NCI-H2196 treated with DMSO at 0.1 percent for 48 hours (cell line): ENCODE data around the gene MSI2.

Experiments
- DNase-seq: peaks from one replicate; lab custom pipeline; 2025; ENCODE audit not compliant: unreplicated experiment; lab: John Stamatoyannopoulos, UW

MSI2 gene

DNA sequence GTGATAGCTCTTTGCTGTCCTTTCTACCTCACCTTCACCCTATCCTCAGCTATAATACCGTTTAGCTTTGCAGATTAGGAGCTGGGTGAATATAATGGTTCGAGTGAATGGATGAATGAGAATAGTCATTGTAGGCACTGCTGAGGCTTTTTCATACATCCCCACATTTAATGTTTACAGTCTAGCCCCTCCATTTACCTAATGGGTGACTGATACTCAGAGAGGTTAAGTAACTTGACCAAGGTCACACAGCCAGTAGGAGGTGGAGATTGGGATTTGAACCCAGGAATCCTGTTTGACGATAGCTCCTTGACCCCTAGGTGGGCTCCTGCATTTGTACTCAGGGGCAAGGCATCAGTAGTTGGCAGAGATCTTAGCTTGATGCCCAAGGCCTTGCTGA is 293.1 kb downstream of the MSI2 start:
- DNase-seq = no peak

DNA sequence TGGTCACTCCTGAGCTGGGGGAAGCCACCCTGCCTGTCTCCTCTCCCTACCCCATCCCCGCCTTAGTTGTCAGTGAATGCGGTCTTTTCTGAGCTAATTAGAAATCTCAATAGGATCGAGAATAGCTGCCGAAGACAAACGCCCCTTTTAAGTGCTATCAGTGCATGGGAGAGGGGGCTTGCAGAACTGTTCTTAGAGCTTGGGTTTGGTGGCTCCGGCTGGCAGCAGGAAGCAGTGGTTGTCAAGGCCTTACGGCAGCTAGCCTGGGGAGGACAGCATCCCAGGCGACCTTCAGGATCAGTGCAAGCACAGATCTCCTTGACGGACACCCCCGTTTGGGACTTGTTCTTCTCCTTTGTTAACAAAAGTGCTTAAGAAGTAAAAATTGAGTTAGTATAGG is 293.7 kb downstream of the MSI2 start:
- no peak for DNase-seq

DNA sequence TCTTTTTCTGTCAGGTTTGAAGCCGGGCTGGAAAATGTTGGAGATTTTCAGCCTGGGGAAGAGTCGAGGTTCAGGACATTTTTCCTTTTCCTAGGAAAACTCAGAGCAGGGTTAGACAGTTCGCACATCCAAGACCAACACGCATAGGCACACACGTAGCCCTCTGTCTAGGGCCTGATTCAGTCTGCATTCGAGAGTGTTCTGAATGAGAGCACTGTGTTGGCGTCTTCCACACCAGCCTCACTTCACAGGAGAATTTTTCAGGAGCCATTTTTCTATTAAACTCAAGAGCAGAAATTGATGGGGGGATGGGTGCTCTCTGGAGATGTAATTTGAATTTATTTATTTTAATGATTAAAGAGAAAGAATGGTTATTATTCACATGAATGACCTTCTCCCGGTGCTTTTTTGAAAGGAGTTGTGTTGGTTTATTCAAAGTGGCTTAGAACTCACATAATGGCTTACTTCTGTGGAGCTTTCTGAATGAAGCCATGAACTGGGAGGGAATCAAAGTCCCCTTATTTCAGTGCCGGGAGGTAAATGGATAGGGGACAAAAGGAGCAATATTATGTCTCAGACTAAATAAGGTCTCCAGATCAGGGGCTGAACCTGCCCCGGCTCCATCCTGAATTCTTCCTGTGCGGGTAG is 294.5 kb downstream of the MSI2 start:
- no peak for DNase-seq

DNA sequence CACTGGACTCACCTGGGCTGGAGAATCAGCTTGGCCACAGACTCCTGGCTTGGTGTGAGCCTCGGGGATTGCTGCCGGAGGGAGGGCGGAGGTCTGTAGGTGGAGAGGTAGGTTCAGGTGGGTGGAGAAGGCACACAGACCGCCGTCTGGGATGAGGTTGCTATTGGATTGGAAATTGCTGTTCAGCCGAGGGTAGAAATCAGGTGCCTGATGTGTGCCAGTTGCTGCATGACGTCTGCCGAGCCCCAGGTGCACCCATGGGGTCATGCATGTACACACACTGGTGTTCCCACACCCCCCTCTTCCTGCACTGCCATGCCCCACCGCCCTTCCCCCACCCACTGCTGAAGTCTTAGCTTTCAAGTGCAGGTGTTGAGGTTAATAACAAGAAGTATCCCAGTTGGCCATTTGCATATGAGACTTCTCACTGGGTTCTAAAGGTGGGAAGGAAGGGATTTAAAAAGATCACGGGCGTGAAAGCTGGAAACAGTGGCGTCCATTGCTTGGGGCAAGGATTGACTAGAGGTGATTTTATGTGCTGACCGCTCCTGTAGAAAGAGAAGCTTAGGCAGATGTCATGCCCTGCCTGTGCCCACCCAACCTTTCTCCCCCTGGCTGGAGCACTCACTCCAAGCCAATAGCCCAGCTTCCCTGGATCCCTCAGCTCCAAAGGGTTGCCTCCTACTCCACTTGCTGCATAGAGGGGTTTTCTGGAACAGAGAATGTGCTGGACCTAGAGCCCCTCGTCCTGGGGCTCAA is 295.2 kb downstream of the MSI2 start:
- DNase-seq = no peak

DNA sequence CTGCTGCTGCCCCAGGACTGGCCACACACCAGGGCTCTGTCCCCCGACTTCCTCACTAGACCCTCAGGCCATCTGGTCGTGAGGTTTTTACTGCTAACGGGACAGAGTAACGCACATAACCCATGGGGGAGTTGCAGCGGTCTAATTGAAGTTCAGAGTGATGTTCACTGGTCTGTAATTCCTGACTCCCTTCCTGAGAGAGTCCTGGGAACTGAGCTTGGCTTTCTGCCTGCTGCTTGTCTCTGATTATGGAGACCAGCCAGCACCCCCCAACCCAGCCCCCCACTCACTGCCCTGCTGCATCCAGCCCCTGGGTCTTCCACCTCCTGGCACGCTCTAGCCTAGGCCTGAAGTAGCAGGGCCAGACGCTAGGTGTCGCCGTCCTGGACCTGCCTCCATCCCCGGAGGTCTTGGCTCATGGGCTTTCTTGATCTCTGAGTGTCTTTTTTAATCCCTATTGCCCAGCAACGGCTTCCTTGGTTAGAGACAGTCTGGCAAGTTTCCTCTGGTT is 295.8 kb downstream of the MSI2 start:
- DNase-seq = no peak

DNA sequence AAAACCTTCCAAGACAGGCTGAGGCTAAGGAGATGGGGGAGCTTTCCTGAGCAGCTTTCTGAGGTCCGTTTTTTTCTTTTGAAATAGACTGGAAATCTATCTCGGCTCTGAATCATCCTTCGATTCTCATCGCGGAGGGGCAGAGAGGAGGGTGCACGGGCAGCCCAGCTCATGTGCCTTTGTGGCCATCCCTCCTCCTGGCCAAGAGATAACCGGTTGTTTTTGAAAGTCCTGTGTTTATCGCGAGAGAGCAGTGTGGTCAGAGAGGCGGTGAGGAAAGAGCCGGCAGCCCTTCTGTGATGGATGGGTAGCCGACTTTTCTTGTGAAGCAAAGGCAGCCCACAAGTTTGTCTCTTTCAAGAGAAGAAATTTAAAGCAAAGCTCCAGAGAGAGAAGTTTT is 297.2 kb downstream of the MSI2 start:
- no peak for DNase-seq

DNA sequence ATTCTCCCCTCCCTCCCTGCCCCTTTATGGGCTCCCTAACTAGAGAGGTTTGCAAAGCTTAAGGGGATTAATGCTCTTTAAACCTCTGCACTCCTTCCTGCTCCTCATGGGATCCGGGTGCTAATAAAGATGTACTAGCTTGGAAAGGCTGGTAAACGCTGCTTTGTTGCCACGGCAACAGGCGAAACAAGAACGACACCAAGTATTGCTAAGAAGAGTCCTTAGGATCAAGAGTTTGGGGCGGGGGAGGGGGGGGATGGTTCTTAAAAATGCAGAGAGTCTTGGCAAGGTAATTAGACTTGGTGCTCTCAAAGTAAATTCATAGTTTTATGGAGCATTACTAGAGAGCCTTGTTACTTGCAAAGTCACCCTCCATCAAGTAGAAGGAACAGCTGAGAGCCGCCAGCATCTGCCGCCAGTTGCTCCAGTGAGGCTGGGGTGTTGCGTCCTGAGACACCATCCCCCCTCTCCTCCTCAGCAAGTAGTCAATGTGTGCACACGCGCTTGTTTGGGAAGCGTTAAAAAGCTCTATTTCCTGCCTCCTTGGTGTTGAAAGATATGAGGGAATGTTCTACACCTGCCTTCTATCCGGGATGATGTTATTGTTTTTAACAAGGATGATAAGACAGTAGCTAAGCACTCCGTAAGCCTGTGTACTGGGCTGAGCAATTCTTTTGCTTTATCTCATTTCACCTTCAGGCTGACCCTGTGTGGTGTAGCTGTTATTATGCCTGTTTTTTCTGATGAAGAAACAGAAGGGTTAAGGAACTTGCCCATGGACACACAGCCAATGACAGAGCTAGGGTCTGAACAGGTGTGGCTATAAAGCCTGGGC is 297.9 kb downstream of the MSI2 start:
- DNase-seq = no peak

DNA sequence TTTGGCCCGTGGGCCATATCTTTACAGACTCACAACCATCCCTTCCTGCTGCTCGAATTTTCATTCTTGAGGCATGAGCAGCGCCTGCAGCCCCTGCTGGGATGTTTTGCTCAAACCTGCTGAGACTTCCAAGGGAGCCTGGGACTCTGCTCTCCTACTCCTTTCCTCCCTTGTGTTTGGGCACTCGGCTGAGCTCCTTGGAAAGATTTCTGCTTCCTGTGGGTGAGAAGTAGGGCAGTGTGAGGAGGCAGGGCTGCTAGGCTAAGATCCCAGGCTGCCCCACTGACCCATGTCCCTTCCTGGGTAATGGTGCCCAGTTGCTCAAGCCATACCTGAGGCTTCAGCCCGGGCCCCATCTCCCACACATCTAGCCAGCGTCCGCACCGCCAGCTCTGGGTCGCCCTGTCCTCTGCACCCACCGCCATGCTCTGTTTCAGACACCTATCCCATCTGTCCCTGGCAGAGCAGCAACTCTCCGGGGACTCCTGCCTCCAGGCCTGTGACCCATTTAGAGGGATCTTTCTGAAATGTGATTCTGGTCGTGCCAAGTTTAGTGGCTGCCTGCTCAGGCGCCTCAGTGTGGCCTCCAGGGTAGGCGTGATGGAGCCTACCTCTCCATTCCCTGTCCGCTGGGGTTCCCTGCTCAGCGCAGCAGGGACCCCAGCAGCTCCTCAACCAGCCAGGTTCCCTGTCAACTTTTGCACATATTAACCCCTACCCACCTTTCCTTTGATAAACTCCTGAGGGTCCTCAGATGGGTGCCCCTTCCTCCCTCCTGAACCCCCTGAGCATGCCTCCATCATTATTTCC is 298.7 kb downstream of the MSI2 start:
- DNase-seq = no peak

DNA sequence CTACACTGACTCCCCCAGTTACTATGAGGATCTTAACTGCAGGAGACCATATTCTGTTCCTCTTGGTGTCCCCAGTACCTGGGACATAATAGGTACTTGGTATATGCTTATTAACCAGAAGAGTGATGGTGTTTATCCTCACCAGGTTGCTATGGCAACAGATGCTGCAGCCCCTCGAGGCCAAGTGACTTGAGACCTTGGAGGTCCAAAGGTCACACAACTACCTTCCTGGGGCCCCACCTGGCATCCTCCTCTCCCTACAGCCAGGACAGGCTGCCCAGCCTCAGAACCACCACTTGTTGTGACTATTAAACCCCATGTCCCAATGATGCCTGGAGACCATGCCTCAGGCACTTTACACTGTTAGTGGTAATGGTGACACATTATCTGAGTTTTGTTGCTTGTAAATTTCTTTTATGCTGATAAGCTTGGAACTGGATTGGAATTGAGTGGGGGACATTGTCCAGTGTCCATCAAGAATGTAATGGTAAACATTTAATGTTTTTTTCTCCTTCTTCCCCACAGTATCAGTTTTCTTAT is 299.4 kb downstream of the MSI2 start:
- DNase-seq = no peak

DNA sequence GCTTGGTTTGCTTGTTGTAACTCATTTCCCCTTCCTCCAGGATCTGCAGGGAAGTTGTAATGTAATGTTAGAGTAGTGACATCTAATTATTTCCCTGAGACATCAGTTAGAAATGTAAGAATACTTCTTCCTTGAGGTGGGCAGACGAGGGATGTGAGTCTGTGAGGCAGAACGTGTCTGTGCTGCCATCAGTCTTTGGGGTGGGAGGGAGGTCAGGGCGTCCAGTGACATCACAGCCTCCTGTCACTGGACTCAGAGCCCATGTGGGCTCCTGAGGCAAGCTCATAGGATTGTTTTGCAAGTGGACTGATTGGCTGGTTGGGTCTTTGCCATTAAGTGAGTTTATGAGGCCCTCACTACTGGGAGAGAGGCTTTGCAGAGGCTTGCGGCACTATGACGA is 300.0 kb downstream of the MSI2 start:
- no peak for DNase-seq

DNA sequence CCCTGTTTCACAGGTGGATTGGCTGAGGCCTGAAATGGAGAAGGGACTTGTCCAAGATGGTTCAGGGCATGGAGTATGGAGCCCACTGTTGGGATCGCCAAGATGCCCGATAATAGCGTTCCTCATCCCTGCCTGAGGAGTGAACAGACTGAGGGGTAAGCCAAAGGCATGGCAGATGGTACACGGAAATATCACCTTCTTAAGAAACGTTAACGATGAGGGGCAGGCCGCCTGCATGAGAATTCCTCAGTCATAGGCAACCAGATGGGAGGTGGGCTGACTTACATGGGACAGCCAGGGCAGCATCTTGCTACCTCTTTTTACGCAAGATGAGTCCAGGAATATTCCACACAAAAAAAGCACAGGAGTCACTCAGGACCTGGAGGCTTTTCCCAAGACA is 300.7 kb downstream of the MSI2 start:
- DNase-seq = no peak

DNA sequence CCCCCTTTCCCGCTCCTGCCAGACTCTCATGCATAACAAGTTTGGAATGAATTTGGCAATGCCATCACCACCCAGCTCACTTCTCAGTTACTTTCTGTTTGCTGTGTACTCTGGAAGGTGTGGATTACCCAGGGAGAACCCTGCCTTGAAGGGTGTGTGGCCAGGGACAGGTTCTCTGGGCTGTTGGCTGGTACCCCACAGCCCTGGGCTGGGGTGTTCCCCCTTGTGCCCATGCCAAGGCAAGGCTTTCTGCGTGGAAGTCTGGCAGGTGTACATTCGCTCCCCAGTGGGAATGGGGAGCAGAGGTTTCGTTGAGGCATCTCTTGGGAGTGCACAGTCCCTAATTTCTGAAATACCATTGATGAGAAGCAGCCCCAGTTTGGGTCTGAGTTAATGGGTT is 301.1 kb downstream of the MSI2 start:
- no peak for DNase-seq

DNA sequence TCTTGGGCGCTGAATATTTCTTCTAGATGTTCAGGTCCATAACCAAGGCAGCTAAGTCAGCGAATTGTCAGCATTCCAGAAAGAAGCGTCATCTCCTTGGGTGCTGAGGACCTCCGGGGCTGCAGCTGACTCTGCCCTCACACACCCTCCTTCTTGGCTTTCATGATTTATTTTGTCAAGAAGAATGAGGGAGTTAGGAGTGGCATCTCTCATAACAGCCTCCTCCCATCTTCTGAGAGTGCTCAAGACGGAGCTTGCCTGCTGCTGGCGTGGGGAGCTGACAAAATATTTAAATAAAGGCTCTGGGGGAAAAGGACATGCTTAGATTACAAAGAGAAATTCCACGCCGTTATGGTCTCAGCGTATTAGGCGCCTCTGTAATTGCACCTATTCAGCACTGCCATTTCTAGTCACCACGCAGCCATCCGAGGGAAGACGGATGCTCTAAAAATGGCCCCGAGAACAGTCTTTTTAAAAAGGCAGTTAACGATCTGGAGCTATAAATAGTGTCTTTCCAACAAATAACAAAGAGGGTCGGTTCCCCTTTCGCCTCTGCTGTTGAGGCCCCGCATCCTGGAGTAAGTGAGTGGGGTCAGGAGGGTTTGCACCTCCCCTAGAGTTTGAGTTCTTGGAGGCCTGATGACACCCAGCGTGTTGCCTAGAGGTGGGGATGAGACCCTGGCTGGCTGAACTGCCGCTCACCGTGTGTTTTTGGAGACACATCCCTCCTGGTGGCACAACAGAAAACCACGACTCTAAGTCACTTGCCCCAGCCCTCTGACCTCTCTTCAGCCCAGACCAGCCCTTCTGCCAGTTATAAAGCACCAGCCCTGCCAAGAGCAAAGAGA is 301.7 kb downstream of the MSI2 start:
- DNase-seq = no peak

DNA sequence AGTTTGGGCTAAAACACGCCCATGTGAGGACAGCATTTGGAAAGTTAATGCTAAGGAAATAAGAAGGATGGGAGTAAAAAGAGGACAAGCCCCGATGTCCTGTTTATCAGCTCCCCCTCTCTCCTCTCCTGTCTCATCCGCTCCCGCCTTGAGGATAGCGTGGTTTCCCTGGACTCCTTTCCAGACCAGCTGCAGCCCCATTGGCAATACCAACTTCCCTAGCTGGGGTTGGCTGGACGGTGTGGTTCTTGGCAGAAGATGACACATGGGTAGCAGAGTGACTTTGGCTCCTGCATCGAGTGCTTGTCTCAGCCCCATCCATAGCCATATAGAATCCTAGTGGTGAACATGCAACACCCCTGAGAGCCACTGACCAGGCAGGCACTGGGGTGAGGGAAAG is 302.9 kb downstream of the MSI2 start:
- DNase-seq = no peak

DNA sequence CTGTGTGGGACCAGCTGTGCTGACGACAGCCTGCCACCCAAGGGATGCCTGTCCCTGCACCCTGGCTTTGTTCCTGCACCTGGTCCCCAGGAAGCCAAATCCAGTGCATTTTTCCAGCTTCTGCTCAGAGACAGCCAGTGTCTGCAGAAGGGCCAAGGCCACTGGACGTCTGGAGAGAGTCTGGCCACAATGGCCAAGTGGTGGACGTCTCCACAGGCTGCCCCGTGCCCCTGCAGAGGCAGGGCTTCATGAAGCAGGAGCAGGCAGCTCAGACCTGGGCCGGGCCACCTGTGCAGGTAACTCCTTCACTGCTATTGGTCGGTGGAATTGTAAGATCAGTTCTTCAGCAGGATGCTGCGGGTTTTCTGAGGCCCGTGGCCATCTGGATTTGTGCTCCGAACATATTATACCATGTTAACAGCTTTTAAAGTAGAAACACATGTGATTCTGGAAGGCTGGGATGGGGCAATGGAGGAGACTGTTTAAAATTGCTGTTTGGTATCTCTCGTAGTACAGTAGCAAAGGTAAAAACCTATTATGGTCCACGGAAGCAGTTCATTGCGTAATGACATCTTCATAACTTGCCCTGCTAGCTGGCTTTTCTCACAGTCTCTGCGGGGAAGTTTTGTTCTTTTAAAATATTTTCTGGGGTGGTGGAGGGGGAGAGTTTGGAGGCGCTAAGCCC is 303.5 kb downstream of the MSI2 start:
- no peak for DNase-seq

DNA sequence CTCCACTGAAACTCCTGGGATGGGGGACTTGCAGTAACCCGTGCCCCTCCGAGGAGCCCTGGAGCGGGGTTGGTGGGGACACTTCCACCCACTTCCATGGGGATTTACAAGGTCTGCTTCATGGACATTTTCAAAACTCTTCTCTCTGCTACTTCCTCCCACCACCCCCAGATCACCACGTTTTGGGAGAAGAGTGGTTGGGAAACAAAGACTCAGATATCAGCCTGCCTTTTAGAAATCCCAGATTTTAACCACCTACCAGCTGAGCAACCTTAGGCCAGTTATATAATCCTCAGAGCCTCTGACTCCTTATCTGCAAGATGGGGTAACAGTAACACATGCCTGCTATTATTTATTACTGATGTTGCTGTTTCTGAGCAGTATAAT is 304.0 kb downstream of the MSI2 start:
- no peak for DNase-seq

DNA sequence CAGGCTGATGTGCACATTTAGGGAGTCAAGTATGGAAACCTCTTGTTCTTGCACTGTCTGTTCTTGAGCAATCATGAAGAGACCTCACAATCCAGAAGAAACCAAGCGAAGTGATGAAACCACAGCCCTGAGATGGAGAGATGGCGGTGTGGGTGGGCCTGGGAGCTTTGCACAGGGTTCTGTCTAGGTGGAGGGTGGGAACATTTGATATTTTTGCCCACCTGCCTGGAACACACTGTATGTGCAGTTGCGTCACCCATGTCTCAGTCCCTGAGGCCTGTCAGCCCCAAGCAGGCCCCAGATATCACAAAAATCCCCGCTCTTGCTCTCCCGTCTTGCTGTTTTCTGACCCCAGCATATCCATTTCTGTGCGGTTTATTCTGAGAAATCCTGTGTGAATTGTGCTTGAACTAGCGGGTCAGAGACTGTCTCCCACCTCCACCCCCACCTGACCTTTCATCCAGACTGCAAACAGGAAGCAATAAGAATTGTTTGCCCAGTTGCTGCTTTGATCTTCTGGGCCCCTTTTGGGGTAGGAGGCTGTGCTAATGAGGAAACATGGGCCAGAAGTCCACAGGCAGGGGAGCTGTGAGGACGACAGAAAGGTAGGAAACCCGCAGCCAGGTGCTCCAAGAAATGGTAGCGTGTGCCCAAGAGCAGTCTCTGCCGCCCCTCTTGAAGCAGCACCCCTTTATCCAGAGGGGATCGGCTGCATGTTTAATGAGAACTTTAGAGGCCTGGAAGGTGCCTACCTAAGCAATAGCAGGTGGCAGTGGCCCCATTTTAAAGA is 304.9 kb downstream of the MSI2 start:
- no peak for DNase-seq

DNA sequence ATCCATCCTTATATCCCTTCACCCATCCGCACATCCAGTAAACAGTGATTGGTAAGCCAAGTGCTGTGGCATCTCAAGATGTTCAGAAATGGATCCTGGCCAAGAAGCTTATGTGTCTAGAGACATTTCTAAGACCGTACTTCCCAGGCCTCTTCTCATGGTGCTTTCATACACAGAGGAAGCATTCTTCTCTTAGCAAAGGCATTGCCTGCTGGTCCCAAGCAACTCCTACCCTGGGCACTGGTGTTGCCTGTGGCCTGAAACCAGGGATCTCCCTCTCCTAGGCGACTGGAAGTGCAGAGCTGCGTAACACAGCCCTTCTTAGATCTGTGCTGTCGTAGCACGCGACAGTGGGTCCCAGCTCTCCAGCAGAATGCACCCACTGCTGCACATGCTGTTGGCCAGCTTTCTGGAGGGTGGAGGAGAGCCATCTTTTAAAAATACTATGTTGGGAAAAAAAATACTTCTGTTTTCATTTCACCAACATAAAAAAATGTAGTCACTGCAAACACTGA is 305.9 kb downstream of the MSI2 start:
- no peak for DNase-seq
